HUES48 (cell line): ENCODE measurements around the gene ENOX1.

Experiments
- H3K27ac ChIP-seq: one replicate; pipeline ENCODE4 v1.7.0; 2013; ENCODE audit warnings: low read depth, low read length, inconsistent platforms
- H3K27me3 ChIP-seq: 2 replicates; pipeline ENCODE4 v1.6.1; 2013; ENCODE audit warnings: mild to moderate bottlenecking, low read length; ENCODE audit not compliant: control insufficient read depth, insufficient read depth
- H3K36me3 ChIP-seq: 2 replicates; pipeline ENCODE4 v1.6.1; 2013; ENCODE audit warnings: low read length; ENCODE audit not compliant: control insufficient read depth, insufficient read depth
- H3K4me1 ChIP-seq: 2 replicates; pipeline ENCODE4 v1.6.1; 2013; ENCODE audit warnings: mild to moderate bottlenecking, low read length; ENCODE audit not compliant: control insufficient read depth, insufficient read depth
- H3K4me3 ChIP-seq: 2 replicates; pipeline ENCODE4 v1.5.1; 2013; ENCODE audit warnings: mild to moderate bottlenecking, low read depth, low read length
- H3K9ac ChIP-seq: 2 replicates; pipeline ENCODE4 v1.6.1; 2013; ENCODE audit warnings: mild to moderate bottlenecking, low read depth, low read length, moderate library complexity
- H3K9me3 ChIP-seq: 2 replicates; pipeline ENCODE4 v1.6.1; 2013; ENCODE audit warnings: low read length; ENCODE audit not compliant: control insufficient read depth, insufficient read depth

The ENOX1 gene

DNA sequence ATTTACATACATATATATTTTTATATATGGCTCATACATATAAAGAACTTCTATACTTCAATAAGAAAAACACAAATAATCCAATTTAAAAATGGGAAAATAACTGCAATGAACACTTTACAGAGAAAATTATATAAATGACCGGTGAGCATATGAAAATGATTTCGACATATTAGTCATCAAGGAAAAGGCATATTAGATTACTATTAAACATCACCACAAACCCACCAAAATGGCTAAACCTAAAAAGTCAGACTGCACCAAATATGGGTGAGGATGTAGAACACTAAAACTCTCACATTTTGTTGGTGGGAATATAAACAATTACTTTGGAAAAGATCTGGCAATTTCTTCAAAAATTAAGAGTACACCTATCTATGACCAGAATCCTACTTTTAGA is 316.2 kb downstream of the ENOX1 start:
- Histone ChIP-seq H3K4me1 (no peaks in the 10 kb centered on the region), H3K9ac (no peak overlapping the region), H3K4me3 (no peak overlapping the region), H3K36me3 (no peaks in the 10 kb centered on the region), H3K27me3 (no peaks in the 10 kb centered on the region), H3K9me3 (no peaks in the 10 kb centered on the region), H3K27ac (no peak overlapping the region)

DNA sequence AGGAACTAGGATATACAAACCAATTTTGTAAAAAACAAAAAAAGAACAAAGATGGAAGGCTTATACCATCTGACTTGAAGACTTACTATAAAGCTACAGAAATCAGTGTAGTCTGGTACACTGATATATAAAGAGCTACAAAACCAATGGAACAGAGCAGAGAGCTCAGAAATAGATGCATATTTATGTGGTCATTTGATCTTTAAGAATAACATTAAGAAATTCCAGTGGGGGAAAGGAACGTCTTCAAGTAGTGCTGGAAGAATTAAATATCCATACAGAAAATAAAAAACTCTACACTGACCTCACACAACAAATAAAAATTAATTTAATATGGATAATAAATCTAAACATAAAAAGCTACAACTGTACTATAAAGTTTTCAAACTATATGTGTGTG is 317.0 kb downstream of the ENOX1 start:
- Histone ChIP-seq H3K9ac (no peak overlapping the region), H3K27me3 (no peaks in the 10 kb centered on the region), H3K36me3 (no peaks in the 10 kb centered on the region), H3K4me1 (no peaks in the 10 kb centered on the region), H3K9me3 (no peaks in the 10 kb centered on the region), H3K27ac (no peak overlapping the region), H3K4me3 (no peak overlapping the region)

DNA sequence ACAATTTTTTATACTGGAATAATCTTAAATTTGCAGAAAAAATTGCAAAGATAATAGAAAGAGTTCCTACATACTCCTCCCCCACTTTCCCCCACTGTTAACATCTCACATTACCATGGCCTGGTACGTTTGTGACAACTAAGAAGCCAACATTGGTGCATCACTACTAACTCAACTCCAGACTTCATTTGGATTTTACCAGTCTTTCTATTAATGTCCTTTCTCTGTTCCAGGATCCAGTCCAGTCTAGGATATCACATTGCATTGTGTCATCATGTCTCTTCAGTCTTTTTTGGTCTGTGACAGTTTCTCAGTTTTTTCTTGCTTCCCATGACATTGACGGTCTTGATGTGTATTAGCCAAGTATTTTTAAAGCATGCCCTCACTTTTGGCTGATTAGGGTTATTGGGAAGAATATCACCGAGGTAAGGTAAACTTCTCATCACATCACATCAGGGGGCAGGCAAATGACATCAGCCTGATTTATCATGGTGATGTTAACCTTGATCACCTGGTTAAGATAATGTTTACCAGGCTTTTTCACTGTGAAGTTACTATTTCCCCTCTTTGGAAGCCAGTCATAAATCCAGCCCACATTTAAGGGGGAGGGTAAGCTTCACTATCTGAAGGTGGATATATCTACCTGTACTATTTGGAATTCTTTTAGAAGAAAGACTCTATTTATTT is 322.1 kb downstream of the ENOX1 start:
- Histone ChIP-seq H3K4me1 (no peaks in the 10 kb centered on the region), H3K36me3 (no peaks in the 10 kb centered on the region), H3K9me3 (no peaks in the 10 kb centered on the region), H3K27ac (no peak overlapping the region), H3K27me3 (no peaks in the 10 kb centered on the region), H3K4me3 (no peak overlapping the region), H3K9ac (no peak overlapping the region)

DNA sequence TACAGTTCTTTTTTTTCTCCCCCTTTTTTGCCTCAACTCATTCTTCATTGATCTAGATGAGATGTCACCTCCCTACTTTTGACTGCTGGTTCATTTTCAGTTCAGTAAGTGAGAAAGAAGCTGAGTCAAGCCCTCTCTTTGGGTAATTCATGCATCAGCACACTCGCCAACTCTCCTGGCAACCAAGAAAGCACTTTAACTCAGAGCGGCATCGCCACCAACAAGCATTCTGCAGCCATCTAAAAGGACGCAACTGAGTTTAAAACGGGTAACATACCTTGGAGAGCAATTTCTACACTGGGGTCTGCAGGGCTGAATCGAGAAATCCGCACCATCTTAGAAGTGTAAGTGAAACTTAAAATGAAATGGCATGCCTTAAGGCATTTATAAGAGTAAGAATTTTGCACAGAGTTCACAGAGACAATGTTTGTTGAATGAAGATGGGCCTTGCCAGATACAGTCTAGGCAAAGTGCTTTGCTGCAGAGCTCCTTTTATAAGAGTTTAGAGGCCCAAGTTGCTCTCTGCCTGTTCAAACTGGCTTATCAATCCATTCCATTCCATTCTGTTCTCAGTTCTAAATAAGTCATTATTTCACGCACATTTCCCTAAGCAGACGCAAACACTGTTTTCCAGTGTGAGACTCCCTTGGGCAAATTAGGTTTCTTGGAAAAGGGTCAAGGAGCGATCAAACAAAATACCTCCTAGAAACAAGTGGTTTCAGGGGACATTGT is 338.0 kb downstream of the ENOX1 start:
- Histone ChIP-seq H3K4me3 (no peak overlapping the region), H3K36me3 (no peaks in the 10 kb centered on the region), H3K9ac (no peak overlapping the region), H3K4me1 (peaks cover 3% of the 10 kb centered on the region; the same call in 1 of the 2 replicates), H3K9me3 (no peaks in the 10 kb centered on the region), H3K27ac (no peak overlapping the region), H3K27me3 (no peaks in the 10 kb centered on the region)

DNA sequence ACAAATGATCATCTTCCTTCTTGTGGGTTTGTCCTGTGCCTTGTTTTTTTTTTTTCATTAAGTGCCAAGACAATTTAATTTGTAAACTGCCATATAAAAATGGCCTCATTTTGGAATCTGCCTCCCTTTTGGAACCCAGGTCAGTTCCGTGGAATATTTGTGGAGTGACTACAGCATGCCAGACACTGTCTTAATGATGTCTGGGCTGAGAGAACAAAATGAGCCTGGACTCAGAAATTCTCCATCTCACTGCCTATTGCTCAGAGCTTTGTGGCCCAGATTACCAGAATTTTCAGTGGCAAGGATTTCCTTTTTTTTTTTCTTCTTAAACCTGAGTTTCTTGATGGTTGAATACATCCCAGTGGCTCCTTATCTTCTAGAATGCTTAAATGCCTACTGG is 340.6 kb downstream of the ENOX1 start:
- Histone ChIP-seq H3K27ac (no peak overlapping the region), H3K36me3 (no peaks in the 10 kb centered on the region), H3K4me3 (no peak overlapping the region), H3K4me1 (peaks cover 16% of the 10 kb centered on the region), H3K9me3 (no peaks in the 10 kb centered on the region), H3K27me3 (no peaks in the 10 kb centered on the region), H3K9ac (no peak overlapping the region)

DNA sequence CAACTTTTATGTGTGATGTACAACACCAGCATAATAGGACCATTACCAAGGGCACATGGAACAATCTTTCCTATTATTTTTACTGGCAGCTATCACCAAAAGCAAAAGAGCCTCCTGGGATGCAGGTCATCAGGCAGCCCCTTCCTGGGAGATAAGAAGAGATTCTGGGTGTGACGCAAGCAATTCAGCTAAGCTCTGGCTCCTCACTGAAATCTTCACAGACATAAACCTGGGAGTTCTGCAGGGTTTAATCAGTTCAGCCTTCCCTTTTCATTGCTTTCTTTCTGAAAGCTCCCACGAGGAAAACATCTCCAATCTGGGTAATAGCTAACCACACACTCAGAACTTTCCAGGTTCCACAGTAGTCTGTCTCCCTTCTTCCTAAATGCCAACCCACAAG is 341.1 kb downstream of the ENOX1 start:
- H3K4me3 ChIP-seq: no peak overlapping the region
- H3K9ac ChIP-seq: no peak overlapping the region
- H3K4me1 ChIP-seq: peaks cover 16% of the 10 kb centered on the region
- no peaks in the 10 kb centered on the region for H3K9me3 ChIP-seq
- H3K27ac ChIP-seq: no peak overlapping the region
- no peaks in the 10 kb centered on the region for H3K36me3 ChIP-seq
- no peaks in the 10 kb centered on the region for H3K27me3 ChIP-seq

DNA sequence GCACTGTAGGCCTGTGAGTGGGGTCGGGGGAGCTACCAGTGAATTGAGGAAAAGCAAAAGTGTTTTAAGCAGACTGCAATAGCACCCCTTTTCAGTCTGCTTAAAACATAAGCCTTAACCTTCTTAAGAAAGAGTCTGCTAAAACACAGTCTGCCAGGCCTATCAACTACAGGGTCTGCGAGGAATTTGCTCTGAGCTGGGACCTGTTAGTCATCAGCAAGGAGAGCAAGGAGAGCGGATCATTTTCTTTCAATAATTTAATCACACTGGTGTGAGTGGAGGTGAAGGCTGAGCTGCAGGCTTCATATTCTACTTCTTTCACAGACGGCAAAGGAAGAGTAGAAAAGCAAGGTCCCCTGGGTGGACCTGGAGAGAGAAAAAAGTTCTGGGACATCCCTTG is 342.7 kb downstream of the ENOX1 start:
- Histone ChIP-seq H3K4me3 (no peak overlapping the region), H3K27me3 (no peaks in the 10 kb centered on the region), H3K27ac (no peak overlapping the region), H3K9me3 (no peaks in the 10 kb centered on the region), H3K36me3 (no peaks in the 10 kb centered on the region), H3K4me1 (peaks cover 16% of the 10 kb centered on the region), H3K9ac (no peak overlapping the region)

DNA sequence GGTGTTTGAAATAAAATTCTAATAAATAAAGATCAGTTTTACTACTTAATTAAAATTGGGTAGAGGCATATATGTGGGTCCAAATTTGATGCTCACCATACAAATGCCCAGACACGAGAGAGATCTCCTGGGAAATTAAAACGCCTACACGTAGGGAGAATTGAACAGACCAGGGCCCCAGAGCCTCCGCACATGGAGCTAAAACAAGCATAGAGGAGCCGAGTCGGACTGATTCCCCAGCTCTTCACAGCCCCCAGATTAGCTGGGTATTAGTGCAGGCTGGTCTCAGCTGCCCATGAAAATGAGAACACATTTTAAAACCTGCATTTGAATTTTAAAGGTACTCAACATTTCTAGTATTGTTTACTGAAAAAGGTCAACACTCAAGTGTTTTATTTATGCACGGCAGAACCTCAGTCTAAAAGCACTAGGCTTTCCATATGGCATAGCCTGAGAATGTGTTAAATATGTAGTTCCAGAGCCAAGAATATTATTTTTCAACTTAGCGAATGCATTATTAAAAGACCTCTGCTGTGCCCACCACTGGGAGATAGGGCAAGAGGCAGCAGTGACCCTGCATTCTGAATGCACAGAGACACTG is 344.8 kb downstream of the ENOX1 start:
- Histone ChIP-seq H3K9ac (no peak overlapping the region), H3K4me3 (no peak overlapping the region), H3K27ac (no peak overlapping the region), H3K27me3 (no peaks in the 10 kb centered on the region), H3K36me3 (no peaks in the 10 kb centered on the region), H3K9me3 (no peaks in the 10 kb centered on the region), H3K4me1 (peaks cover 16% of the 10 kb centered on the region)

DNA sequence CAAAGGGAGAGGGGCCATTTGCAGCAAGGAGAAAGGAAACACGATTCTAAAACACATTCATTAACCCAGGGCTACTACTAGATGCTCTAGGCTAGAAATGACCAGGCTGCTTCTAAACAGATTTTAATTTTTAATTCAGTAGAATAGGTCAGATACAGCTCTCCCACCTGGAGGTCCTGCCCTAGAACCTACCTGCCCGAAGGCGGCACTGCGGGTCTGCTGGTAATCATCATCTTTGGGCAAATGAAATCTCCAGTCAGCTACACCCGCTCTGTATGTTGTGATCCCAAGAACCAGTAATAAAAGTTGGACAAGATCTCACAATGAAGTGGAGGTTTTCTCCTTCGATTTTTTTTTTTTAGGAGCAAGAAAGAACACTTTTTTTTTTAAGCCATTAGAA is 345.3 kb downstream of the ENOX1 start:
- H3K4me3 ChIP-seq: no peak overlapping the region
- no peaks in the 10 kb centered on the region for H3K36me3 ChIP-seq
- H3K4me1 ChIP-seq: peaks cover 16% of the 10 kb centered on the region
- no peaks in the 10 kb centered on the region for H3K9me3 ChIP-seq
- H3K9ac ChIP-seq: no peak overlapping the region
- H3K27me3 ChIP-seq: no peaks in the 10 kb centered on the region
- H3K27ac ChIP-seq: no peak overlapping the region

DNA sequence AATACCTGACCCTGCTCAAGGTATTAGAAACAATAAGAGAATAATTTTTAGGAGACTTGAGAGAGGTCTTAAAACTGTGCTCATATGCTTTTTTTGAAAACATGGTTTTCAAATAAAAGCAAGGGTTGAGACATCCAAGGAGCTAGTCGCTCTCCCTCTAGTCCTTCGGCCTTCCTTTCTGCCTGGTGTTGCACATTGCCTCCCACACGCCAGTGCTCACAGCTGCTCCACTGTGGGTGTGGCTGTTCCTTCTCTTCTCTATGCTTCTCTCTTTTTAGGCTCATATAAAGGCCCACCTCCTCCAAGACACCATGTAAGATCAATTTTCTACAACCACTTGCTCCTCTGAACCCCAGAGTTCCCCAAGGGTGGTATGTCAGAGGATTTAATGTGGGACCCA is 352.6 kb downstream of the ENOX1 start:
- Histone ChIP-seq H3K27ac (no peak overlapping the region), H3K4me1 (peaks cover 19% of the 10 kb centered on the region), H3K36me3 (no peaks in the 10 kb centered on the region), H3K9ac (no peak overlapping the region), H3K9me3 (no peaks in the 10 kb centered on the region), H3K4me3 (no peak overlapping the region), H3K27me3 (no peaks in the 10 kb centered on the region)

DNA sequence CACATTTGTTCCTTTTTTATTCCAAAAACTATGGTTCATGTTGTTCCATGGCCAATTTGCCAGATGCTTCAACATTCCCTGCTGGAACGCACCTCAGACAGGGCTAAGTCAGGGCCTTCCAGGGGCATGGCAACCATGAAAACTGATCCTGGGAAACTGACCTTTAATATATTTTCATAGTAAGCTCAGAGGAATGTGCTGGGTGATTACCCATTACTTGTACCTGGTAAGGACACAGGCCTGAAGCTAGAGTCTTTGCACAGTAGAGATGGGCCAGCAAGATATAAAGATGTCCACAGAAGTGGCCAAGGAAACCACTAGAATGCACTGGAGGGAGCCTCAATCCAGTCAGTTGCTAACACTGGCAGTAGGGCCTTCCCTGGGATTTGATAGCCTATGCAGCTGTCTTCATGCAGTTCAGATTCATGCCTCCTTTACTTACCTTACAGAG is 353.1 kb downstream of the ENOX1 start:
- no peak overlapping the region for H3K4me3 ChIP-seq
- no peaks in the 10 kb centered on the region for H3K27me3 ChIP-seq
- H3K27ac ChIP-seq: no peak overlapping the region
- no peak overlapping the region for H3K9ac ChIP-seq
- peaks cover 23% of the 10 kb centered on the region for H3K4me1 ChIP-seq
- no peaks in the 10 kb centered on the region for H3K36me3 ChIP-seq
- H3K9me3 ChIP-seq: no peaks in the 10 kb centered on the region
